GM06990 (cell line): Measurements from ENCODE around the gene CELSR2.

Source experiments
- DNase-seq: peaks from one replicate; pipeline ENCODE4 v3.0.0-alpha.2; 2011; ENCODE audit not compliant: insufficient read length; ENCODE audit errors: extremely low read depth
- H3K27me3 ChIP-seq: replicated peaks from 2 replicates; pipeline ENCODE4 v1.6.0; 2011; ENCODE audit warnings: low read length; ENCODE audit not compliant: control insufficient read depth, insufficient read depth
- H3K36me3 ChIP-seq: 2 replicates; pipeline ENCODE4 v1.5.1; 2011; ENCODE audit warnings: low read length; ENCODE audit not compliant: control insufficient read depth, insufficient read depth
- H3K4me3 ChIP-seq: replicated peaks from 2 replicates; pipeline ENCODE4 v1.5.1; 2011; ENCODE audit warnings: low read depth, mild to moderate bottlenecking, control low read depth, low read length
- CTCF ChIP-seq: IDR thresholded peaks from 2 replicates; pipeline ENCODE4 v1.5.1; 2011; ENCODE audit warnings: low read length, control low read depth, mild to moderate bottlenecking, inconsistent platforms; ENCODE audit not compliant: insufficient read depth, poor library complexity, severe bottlenecking

The CELSR2 gene

GRCh38 chr1:109207467-109208103, 41.8 kb upstream of the CELSR2 start:
- no peak for DNase-seq
- Histone ChIP-seq H3K27me3 (no peaks in the 10 kb centered on the region), H3K36me3 (no peaks in the 10 kb centered on the region), H3K4me3 (no peak overlapping the region)
- TF ChIP-seq CTCF: no peak

DNA sequence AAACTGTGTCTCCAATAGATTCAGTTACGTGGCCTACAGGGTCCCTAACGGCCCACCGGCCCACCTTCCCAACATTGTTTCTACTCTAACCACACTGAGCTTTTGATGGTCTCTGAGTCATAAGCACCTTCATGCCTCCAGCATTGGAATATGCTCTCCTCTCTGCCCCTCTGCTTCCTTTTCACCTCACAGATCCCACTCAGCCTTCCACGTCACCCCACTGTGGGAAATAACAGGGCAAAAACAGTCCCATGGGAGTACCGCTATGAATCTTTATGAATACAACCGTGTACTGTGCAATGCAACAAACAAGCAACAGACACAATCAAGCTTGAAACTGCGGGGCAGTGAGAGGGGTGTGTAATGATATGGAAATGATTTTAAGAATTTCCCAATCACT, 40.9 kb upstream of the CELSR2 start:
- TF ChIP-seq CTCF: no peak
- H3K4me3 ChIP-seq: no peak overlapping the region
- H3K36me3 ChIP-seq: no peaks in the 10 kb centered on the region
- no peak for DNase-seq
- H3K27me3 ChIP-seq: no peaks in the 10 kb centered on the region

DNA sequence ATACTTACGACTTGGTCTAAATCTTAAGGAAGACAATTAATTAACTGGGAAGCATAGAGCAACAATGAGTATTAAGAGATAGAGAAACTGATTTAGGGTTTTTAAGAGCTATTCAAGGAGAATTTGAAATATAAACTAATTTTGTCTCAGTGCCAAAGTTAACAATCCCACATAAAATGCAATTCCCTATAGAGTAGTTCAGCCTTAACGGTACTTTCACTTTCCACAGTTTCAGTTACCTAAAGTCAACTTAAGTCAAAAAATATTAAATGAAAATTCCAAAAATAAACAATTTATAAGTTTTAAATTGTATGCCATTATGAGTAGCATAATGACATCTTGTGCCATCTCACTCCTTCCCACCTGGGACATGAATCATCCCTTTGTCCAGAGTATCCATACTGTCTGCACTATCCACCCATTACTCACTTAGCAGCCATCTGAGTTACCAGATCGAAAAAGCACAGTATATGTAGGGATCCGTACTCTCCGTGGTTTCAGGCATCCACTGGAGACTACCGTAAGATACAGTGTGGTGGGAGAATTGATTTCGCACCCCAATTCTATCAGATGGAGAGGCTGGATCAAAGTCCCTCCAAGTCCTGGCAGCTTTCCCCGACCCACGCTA, 40.4 kb upstream of the CELSR2 start:
- no peaks in the 10 kb centered on the region for H3K36me3 ChIP-seq
- H3K27me3 ChIP-seq: no peaks in the 10 kb centered on the region
- DNase-seq: no peak
- no peak overlapping the region for H3K4me3 ChIP-seq
- no peak for TF ChIP-seq CTCF

DNA sequence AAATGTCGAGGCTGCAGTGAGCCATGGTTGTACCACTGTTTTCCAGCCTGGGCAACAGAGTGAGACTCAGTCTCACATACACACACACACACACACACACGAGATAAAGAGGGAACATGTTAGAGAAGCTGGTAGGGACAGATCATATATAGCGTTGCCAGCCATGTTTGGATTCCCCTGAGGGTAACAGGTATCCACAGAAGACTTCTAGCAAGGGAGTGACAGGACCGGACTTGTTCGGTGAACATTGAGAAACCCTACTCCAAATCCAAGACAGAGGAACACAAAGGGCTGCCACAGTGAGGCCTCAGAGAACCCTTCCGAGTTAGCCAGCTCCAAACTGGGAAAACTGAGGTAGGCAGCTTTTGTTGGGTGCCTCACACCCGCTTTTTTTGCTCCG, 39.3 kb upstream of the CELSR2 start:
- Histone ChIP-seq H3K4me3 (no peak overlapping the region), H3K36me3 (no peaks in the 10 kb centered on the region), H3K27me3 (no peaks in the 10 kb centered on the region)
- no peak for TF ChIP-seq CTCF
- DNase-seq: no peak

- Histone ChIP-seq H3K36me3 (no peaks in the 10 kb centered on the region), H3K4me3 (peak overlapping the region; percentile 71), H3K27me3 (no peaks in the 10 kb centered on the region)
- no peak for TF ChIP-seq CTCF
- no peak for DNase-seq
Observed at GRCh38 chr1:109213345-109213823, 36.0 kb upstream of the CELSR2 start.
